ENCODE results near the gene OR13J1.

Gene OR13J1

GRCh38 chr9:35858458-35858857 lies 11.7 kb downstream of the OR13J1 start:
- no peak overlapping the region for H3K4me2 ChIP-seq
- no peaks in the 10 kb centered on the region for H3K4me1 ChIP-seq (ENCODE audit: low read depth, poor library complexity, severe bottlenecking)
- H4K20me1 ChIP-seq (ENCODE audit: insufficient read depth) = no peaks in the 10 kb centered on the region
- no peaks in the 10 kb centered on the region for H3K79me2 ChIP-seq (ENCODE audit: insufficient read depth, low read depth)
- TF ChIP-seq CTCF (conservative IDR thresholded peaks at IDR 0.05; ENCODE audit: low read depth, low read length) = no peak
- no peak overlapping the region for H3K4me3 ChIP-seq (IDR thresholded peaks at IDR 0.05; ENCODE audit: insufficient read depth, low read depth, low read length)
- H3K27me3 ChIP-seq (ENCODE audit: insufficient read depth, low read depth) = no peaks in the 10 kb centered on the region
- H2AFZ ChIP-seq (ENCODE audit: low read depth) = no peak overlapping the region
- no peaks in the 10 kb centered on the region for H3K36me3 ChIP-seq (ENCODE audit: insufficient read depth)
- H3K27ac ChIP-seq = no peak overlapping the region
- no peak overlapping the region for H3K9ac ChIP-seq

- H3K27me3 ChIP-seq (ENCODE audit: insufficient read depth, low read depth) = no peaks in the 10 kb centered on the region
- no peaks in the 10 kb centered on the region for H3K4me1 ChIP-seq (ENCODE audit: low read depth, poor library complexity, severe bottlenecking)
- H3K79me2 ChIP-seq (ENCODE audit: insufficient read depth, low read depth) = no peaks in the 10 kb centered on the region
- H3K9ac ChIP-seq = no peak overlapping the region
- H3K27ac ChIP-seq = no peak overlapping the region
- no peaks in the 10 kb centered on the region for H3K36me3 ChIP-seq (ENCODE audit: insufficient read depth)
- H2AFZ ChIP-seq (ENCODE audit: low read depth) = no peak overlapping the region
- H3K4me2 ChIP-seq = no peak overlapping the region
- H3K4me3 ChIP-seq (IDR thresholded peaks at IDR 0.05; ENCODE audit: insufficient read depth, low read depth, low read length) = no peak overlapping the region
- TF ChIP-seq CTCF (conservative IDR thresholded peaks at IDR 0.05; ENCODE audit: low read depth, low read length) = no peak
- H4K20me1 ChIP-seq (ENCODE audit: insufficient read depth) = no peaks in the 10 kb centered on the region
Measured at GRCh38 chr9:35856882-35857281, 13.3 kb downstream of the OR13J1 start.

- no peak overlapping the region for H3K4me2 ChIP-seq
- H3K36me3 ChIP-seq (ENCODE audit: insufficient read depth) = no peaks in the 10 kb centered on the region
- TF ChIP-seq CTCF (conservative IDR thresholded peaks at IDR 0.05; ENCODE audit: low read depth, low read length) = no peak
- no peaks in the 10 kb centered on the region for H3K27me3 ChIP-seq (ENCODE audit: insufficient read depth, low read depth)
- no peaks in the 10 kb centered on the region for H4K20me1 ChIP-seq (ENCODE audit: insufficient read depth)
- no peak overlapping the region for H2AFZ ChIP-seq (ENCODE audit: low read depth)
- H3K79me2 ChIP-seq (ENCODE audit: insufficient read depth, low read depth) = no peaks in the 10 kb centered on the region
- H3K4me3 ChIP-seq (IDR thresholded peaks at IDR 0.05; ENCODE audit: insufficient read depth, low read depth, low read length) = no peak overlapping the region
- H3K4me1 ChIP-seq (ENCODE audit: low read depth, poor library complexity, severe bottlenecking) = no peaks in the 10 kb centered on the region
- no peak overlapping the region for H3K9ac ChIP-seq
- H3K27ac ChIP-seq = no peak overlapping the region
Measured at GRCh38 chr9:35856206-35856605, 14.0 kb downstream of the OR13J1 start.

GRCh38 chr9:35854091-35854762 lies 16.0 kb downstream of the OR13J1 start:
- Histone ChIP-seq H3K27me3 (ENCODE audit: insufficient read depth, low read depth) (no peaks in the 10 kb centered on the region), H3K4me1 (ENCODE audit: low read depth, poor library complexity, severe bottlenecking) (peaks cover 18% of the 10 kb centered on the region), H3K4me3 (IDR thresholded peaks at IDR 0.05; ENCODE audit: insufficient read depth, low read depth, low read length) (no peak overlapping the region), H3K79me2 (ENCODE audit: insufficient read depth, low read depth) (no peaks in the 10 kb centered on the region), H3K9ac (no peak overlapping the region), H4K20me1 (ENCODE audit: insufficient read depth) (no peaks in the 10 kb centered on the region), H2AFZ (ENCODE audit: low read depth) (no peak overlapping the region), H3K4me2 (no peak overlapping the region), H3K27ac (no peak overlapping the region), H3K36me3 (ENCODE audit: insufficient read depth) (no peaks in the 10 kb centered on the region)
- no peak for TF ChIP-seq CTCF (conservative IDR thresholded peaks at IDR 0.05; ENCODE audit: low read depth, low read length)
